Nephron progenitor cell (in vitro differentiated cells): ENCODE data around the gene TIMM9.
"Not testable (repeated sequence)": the region's sequence is repeated elsewhere in the genome, so short reads cannot be mapped to it uniquely, and the experiment has no call there.

Experiments
- DNase-seq: peaks from one replicate; pipeline ENCODE4 v3.0.0; 2021
- H3K27ac Mint-ChIP-seq: 2 replicates; pipeline ENCODE4 v1.8.0; 2021; ENCODE audit warnings: mild to moderate bottlenecking, moderate library complexity, mixed read lengths
- H3K27me3 Mint-ChIP-seq: 2 replicates; pipeline ENCODE4 v1.8.0; 2021; ENCODE audit warnings: mild to moderate bottlenecking, low read depth, mixed read lengths; ENCODE audit not compliant: poor library complexity
- H3K36me3 Mint-ChIP-seq: 2 replicates; pipeline ENCODE4 v1.8.0; 2021; ENCODE audit warnings: low read depth, mixed read lengths
- H3K4me1 Mint-ChIP-seq: 2 replicates; pipeline ENCODE4 v1.8.0; 2021; ENCODE audit warnings: mixed read lengths
- H3K4me3 Mint-ChIP-seq: 2 replicates; pipeline ENCODE4 v1.8.0; 2021; ENCODE audit warnings: mild to moderate bottlenecking, moderate library complexity, mixed read lengths
- H3K9me3 Mint-ChIP-seq: 2 replicates; pipeline ENCODE4 v1.8.0; 2021; ENCODE audit warnings: mild to moderate bottlenecking, moderate library complexity, mixed read lengths
- TF ChIP-seq, protein P1 (sequence below): fragments of 200-600 bp; sonication (generic); IDR thresholded peaks from 2 replicates; pipeline ENCODE4 v1.5.0; 2021; ENCODE audit warnings: antibody characterized with exemption

Gene TIMM9

DNA sequence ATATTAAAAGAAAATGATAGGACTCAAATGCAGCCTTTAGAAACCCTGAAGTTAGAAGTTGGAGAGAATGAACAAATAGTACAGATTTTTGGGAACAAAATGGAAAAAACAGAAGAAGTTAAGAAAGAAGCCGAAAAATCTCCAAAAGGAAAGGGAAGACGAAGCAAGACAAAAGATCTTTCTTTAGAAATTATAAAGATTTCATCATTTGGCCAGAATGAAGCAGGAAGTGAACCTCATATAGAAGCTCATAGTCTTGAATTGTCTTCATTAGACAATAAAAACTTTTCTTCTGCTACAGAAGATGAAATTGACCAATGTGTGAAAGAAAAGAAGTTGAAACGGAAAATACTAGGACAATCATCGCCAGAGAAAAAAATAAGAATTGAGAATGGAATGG lies 63.0 kb downstream of the TIMM9 start:
- DNase-seq, result no peak
- no peaks in the 10 kb centered on the region for H3K27me3 Mint-ChIP-seq
- H3K4me1 Mint-ChIP-seq, result no peaks in the 10 kb centered on the region
- TF ChIP-seq, protein P1, sequence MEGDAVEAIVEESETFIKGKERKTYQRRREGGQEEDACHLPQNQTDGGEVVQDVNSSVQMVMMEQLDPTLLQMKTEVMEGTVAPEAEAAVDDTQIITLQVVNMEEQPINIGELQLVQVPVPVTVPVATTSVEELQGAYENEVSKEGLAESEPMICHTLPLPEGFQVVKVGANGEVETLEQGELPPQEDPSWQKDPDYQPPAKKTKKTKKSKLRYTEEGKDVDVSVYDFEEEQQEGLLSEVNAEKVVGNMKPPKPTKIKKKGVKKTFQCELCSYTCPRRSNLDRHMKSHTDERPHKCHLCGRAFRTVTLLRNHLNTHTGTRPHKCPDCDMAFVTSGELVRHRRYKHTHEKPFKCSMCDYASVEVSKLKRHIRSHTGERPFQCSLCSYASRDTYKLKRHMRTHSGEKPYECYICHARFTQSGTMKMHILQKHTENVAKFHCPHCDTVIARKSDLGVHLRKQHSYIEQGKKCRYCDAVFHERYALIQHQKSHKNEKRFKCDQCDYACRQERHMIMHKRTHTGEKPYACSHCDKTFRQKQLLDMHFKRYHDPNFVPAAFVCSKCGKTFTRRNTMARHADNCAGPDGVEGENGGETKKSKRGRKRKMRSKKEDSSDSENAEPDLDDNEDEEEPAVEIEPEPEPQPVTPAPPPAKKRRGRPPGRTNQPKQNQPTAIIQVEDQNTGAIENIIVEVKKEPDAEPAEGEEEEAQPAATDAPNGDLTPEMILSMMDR, result no peak
- H3K36me3 Mint-ChIP-seq, result peaks cover 66% of the 10 kb centered on the region
- H3K4me3 Mint-ChIP-seq, result no peak overlapping the region
- H3K27ac Mint-ChIP-seq, result peak overlapping the region; percentile 30
- no peaks in the 10 kb centered on the region for H3K9me3 Mint-ChIP-seq

DNA sequence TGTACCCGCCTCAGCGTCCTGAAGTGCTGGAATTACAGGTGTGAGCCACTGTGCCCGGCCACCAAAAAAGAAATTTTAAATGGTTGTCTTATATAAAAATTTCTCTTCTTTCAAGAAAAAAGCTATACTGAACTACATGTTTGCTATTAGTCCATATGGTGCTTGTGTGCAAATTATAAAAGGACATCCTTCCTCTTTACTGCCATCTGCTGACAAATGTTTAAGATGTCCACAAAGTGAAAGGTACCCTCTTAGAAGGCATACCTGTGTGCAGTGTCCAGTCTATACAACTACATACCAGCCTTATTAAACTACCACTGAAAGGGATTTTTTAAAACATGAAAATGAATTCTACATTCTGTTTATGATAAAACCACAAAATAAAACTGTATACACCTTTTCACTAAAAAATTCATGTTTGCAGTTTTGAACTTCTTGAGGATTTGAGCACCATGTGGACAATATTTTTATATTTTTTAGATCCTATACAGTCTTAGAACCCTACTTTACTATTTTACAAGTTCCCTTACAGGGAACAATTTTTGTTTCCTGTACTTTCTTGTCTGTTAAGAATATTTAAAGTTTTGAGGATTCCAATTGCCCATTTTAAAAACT lies 64.4 kb downstream of the TIMM9 start:
- no peak for DNase-seq
- no peak overlapping the region for H3K27ac Mint-ChIP-seq
- H3K4me3 Mint-ChIP-seq, result no peak overlapping the region
- H3K36me3 Mint-ChIP-seq, result peaks cover 63% of the 10 kb centered on the region
- no peaks in the 10 kb centered on the region for H3K27me3 Mint-ChIP-seq
- no peaks in the 10 kb centered on the region for H3K4me1 Mint-ChIP-seq
- H3K9me3 Mint-ChIP-seq, result no peaks in the 10 kb centered on the region
- TF ChIP-seq, protein P1, result peak; percentile 13

DNA sequence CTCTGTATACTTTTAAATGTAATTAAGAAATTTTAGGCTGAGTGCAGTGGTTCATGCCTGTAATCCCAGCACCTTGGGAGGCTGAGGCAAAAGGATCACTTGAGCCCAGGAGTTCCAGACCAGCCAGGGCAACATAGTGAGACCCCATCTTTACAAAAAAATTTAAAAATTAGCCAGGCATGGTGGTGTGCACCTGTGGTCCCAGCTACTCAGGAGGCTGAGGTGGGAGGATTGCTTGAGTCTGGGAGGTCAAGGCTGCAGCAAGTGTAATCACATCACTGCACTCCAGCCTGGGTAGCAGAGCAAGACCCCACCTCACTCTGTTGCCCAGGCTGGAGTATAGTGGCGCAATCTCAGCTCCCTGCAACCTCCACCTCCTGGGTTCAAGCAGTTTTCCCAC lies 65.1 kb downstream of the TIMM9 start:
- H3K27ac Mint-ChIP-seq, DNase-seq, H3K9me3 Mint-ChIP-seq, H3K27me3 Mint-ChIP-seq, H3K4me3 Mint-ChIP-seq, H3K4me1 Mint-ChIP-seq: not testable (repeated sequence)
- peaks cover 57% of the 10 kb centered on the region for H3K36me3 Mint-ChIP-seq
